SK-N-SH (cell line): Measurements from ENCODE around the gene SCGB1D4. TPM values are rescaled to one million over a fixed set of nuclear protein-coding genes. Genes with fewer than 3 reads are reported as not detected.
A peak's percentile ranks its signal among the peaks of the same experiment; 100 is the strongest.

Source experiments
- CTCF ChIA-PET: fragments of 300-600, 350-600 bp; formaldehyde crosslinking; extraction: SDS; loops from one replicate; lab custom pipeline; 2021; lab: Yijun Ruan, JAX
- POLR2A ChIA-PET: fragments of 350-600 bp; sonication (Branson Sonifier 250); formaldehyde crosslinking; extraction: SDS; loops from one replicate; lab custom pipeline; 2020; ENCODE audit warnings: antibody characterized with exemption, inconsistent platforms; lab: Yijun Ruan, JAX
- DNase-seq: peaks from one replicate; pipeline ENCODE4 v3.0.0; 2012
- H2AFZ ChIP-seq: fragments of 200-600 bp; sonication (generic); 2 replicates; pipeline ENCODE4 v1.8.1; 2016; ENCODE audit warnings: antibody characterized with exemption, mild to moderate bottlenecking, low read depth
- H3F3A ChIP-seq: fragments of 200-600 bp; sonication (generic); replicated peaks from 2 replicates; pipeline ENCODE3; 2016; ENCODE audit warnings: antibody characterized with exemption, mild to moderate bottlenecking; ENCODE audit not compliant: insufficient read depth
- H3K27ac ChIP-seq, 2 experiments: fragments of 200-500 bp in 1 of 2; fragments of 200-600 bp in 1 of 2; sonication (Bioruptor generic) in 1 of 2; sonication (generic), shearing (Covaris generic) in 1 of 2; 2 replicates each; pipeline versions ENCODE4 v1.5.1 to v1.6.1; 2014 to 2016; ENCODE audit warnings: low read depth in 2 of 2, inconsistent platforms in 1 of 2, low read length in 1 of 2, mild to moderate bottlenecking in 1 of 2, mixed read lengths in 1 of 2
- H3K27me3 ChIP-seq: fragments of 200-600 bp; sonication (generic), shearing (Covaris generic); 2 replicates; pipeline ENCODE4 v1.6.1; 2016; ENCODE audit warnings: mixed run types; ENCODE audit not compliant: insufficient read depth
- H3K36me3 ChIP-seq, 2 experiments: fragments of 200-500 bp in 1 of 2; fragments of 200-600 bp in 1 of 2; sonication (Bioruptor generic) in 1 of 2; sonication (generic) in 1 of 2; replicated peaks in 1 of 2; 2 replicates each; pipeline versions ENCODE3 to v1.5.1; 2014 to 2016; ENCODE audit warnings: low read length in 1 of 2, mild to moderate bottlenecking in 1 of 2; ENCODE audit not compliant: insufficient read depth in 2 of 2, control insufficient read depth in 1 of 2
- H3K4me1 ChIP-seq, 2 experiments: fragments of 200-500 bp in 1 of 2; fragments of 200-600 bp in 1 of 2; sonication (Bioruptor generic) in 1 of 2; sonication (generic), shearing (Covaris generic) in 1 of 2; 2 replicates each; pipeline versions ENCODE4 v1.5.1 to v1.6.1; 2014 to 2016; ENCODE audit warnings: low read depth in 1 of 2, low read length in 1 of 2, mixed run types in 1 of 2; ENCODE audit not compliant: insufficient read depth in 2 of 2, control insufficient read depth in 1 of 2
- H3K4me2 ChIP-seq: fragments of 200-600 bp; sonication (generic), shearing (Covaris generic); 2 replicates; pipeline ENCODE4 v1.6.1; 2017; ENCODE audit warnings: mixed run types
- H3K4me3 ChIP-seq, 2 experiments: fragments of 200-500 bp in 1 of 2; fragments of 200-600 bp in 1 of 2; sonication (Bioruptor generic) in 1 of 2; sonication (generic), shearing (Covaris generic) in 1 of 2; 2 replicates each; pipeline versions ENCODE4 v1.5.1 to v1.8.1; 2014 to 2016; ENCODE audit warnings: low read depth in 2 of 2, inconsistent platforms in 1 of 2, low read length in 1 of 2, mild to moderate bottlenecking in 1 of 2, mixed read lengths in 1 of 2, moderate library complexity in 1 of 2
- H3K79me2 ChIP-seq: fragments of 200-600 bp; sonication (generic); 2 replicates; pipeline ENCODE4 v1.8.1; 2017; ENCODE audit warnings: mild to moderate bottlenecking; ENCODE audit not compliant: insufficient read depth
- H3K9ac ChIP-seq: fragments of 200-600 bp; sonication (generic); 2 replicates; pipeline ENCODE4 v1.6.1; 2017; ENCODE audit warnings: mixed run types
- H3K9me2 ChIP-seq: fragments of 200-600 bp; sonication (generic); 2 replicates; pipeline ENCODE4 v1.6.1; 2017; ENCODE audit warnings: mixed run types
- H3K9me3 ChIP-seq: fragments of 200-600 bp; sonication (generic); 2 replicates; pipeline ENCODE4 v1.6.1; 2017; ENCODE audit warnings: mixed run types, mild to moderate bottlenecking, moderate library complexity
- H4K20me1 ChIP-seq: fragments of 200-600 bp; sonication (generic); 2 replicates; pipeline ENCODE4 v1.6.1; 2017; ENCODE audit warnings: mild to moderate bottlenecking, mixed run types; ENCODE audit not compliant: insufficient read depth
- CTCF ChIP-seq: fragments of 200-600 bp; sonication (generic); IDR thresholded peaks from 2 replicates; pipeline ENCODE4 v1.6.1; 2017; ENCODE audit warnings: antibody characterized with exemption, mild to moderate bottlenecking, moderate library complexity
- NFIC ChIP-seq: IDR thresholded peaks from 2 replicates; pipeline ENCODE4 v1.4.0; 2012; ENCODE audit warnings: borderline replicate concordance
- NRF1 ChIP-seq: IDR thresholded peaks from 2 replicates; pipeline ENCODE4 v1.6.1; 2012; ENCODE audit warnings: low read depth, mild to moderate bottlenecking, low read length
- POLR2AphosphoS5 ChIP-seq: IDR thresholded peaks from 2 replicates; pipeline ENCODE4 v1.6.1; 2012; ENCODE audit warnings: low read depth, low read length
- RAD21 ChIP-seq: IDR thresholded peaks from 2 replicates; pipeline ENCODE4 v1.6.1; 2012; ENCODE audit warnings: mild to moderate bottlenecking, low read length
- SMC3 ChIP-seq: IDR thresholded peaks from 2 replicates; pipeline ENCODE4 v1.6.1; 2012; ENCODE audit warnings: low read depth, low read length, improper control_type of control experiment
- WGBS: methylation state at CpG from one replicate; pipeline ENCODE4 v1.1.6; 2017; ENCODE audit warnings: low lambda C conversion rate; 5-methylcytosine and 5-hydroxymethylcytosine counted together
- polyA plus RNA-seq, 3 experiments: library from polyadenylated mRNA; depleted of rRNA; stranded (reverse); fragments of >200 nt; gene quantifications; 2 replicates each; pipeline ENCODE4 v1.2.3, GENCODE V29; 2012

SCGB1D4 gene
- polyA plus RNA-seq, 1 of the 3 experiments (the other 2 are of a cell fraction), result not detected

- 65% methylated on average over 4 of the region's 4 CpGs for WGBS
- no peaks in the 10 kb centered on the region for H3K36me3 ChIP-seq
- no peaks in the 10 kb centered on the region for H4K20me1 ChIP-seq
- no peak overlapping the region for H2AFZ ChIP-seq
- H3K4me3 ChIP-seq, result no peak overlapping the region
- no peaks in the 10 kb centered on the region for H3K9me3 ChIP-seq
- no peak overlapping the region for H3K4me2 ChIP-seq
- TF ChIP-seq NRF1, result no peak
- H3K27ac ChIP-seq, result no peak overlapping the region
- no peaks in the 10 kb centered on the region; a peak in 2 of 4 replicates for H3K4me1 ChIP-seq
- H3K9ac ChIP-seq, result no peak overlapping the region
- no peaks in the 10 kb centered on the region for H3K9me2 ChIP-seq
- POLR2A ChIA-PET, result interaction anchor here (0.7 kb wide), 1 partner anchor 151 kb away, joined by 4 read pairs; no protein-coding TSS in a partner anchor
- H3K79me2 ChIP-seq, result no peaks in the 10 kb centered on the region
- H3K27me3 ChIP-seq, result peaks cover 8% of the 10 kb centered on the region; the same call in 1 of the 2 replicates
- no peak for DNase-seq
- CTCF ChIA-PET, result interaction anchor here (1.4 to 4.8 kb wide), 5 partner anchors 8 to 201 kb away, joined by 4 to 34 read pairs (median 10); no protein-coding TSS in a partner anchor
- peaks cover 6% of the 10 kb centered on the region for H3F3A ChIP-seq
Measured at GRCh38 chr11:62341588-62341987, 42.7 kb upstream of the SCGB1D4 start.

- POLR2A ChIA-PET, result no interaction called here
Measured at GRCh38 chr11:62340269-62340901, 41.5 kb upstream of the SCGB1D4 start.

More at GRCh38 chr11:62340269-62340901, 41.5 kb upstream of the SCGB1D4 start:
- Histone ChIP-seq H3K79me2 (no peaks in the 10 kb centered on the region), H3K9ac (no peak overlapping the region), H3K4me1 (no peaks in the 10 kb centered on the region; a peak in 2 of 4 replicates), H3K27ac (no peak overlapping the region), H3K36me3 (no peaks in the 10 kb centered on the region), H3K4me3 (peak overlapping the region in 1 of 2 experiments; percentile 4; a peak in 1 of 4 replicates), H3K9me3 (no peaks in the 10 kb centered on the region), H2AFZ (no peak overlapping the region), H3K27me3 (peaks cover 18% of the 10 kb centered on the region; the same call in 1 of the 2 replicates), H3F3A (peaks cover 6% of the 10 kb centered on the region), H3K4me2 (no peak overlapping the region), H4K20me1 (no peaks in the 10 kb centered on the region), H3K9me2 (no peaks in the 10 kb centered on the region)
- peak; percentile 50 for DNase-seq
- 77% methylated on average over 6 of the region's 6 CpGs for WGBS
- CTCF ChIA-PET, result interaction anchor here (0.8 to 4.8 kb wide), 27 partner anchors 9 to 352 kb away, joined by 3 to 34 read pairs (median 4); no protein-coding TSS in a partner anchor
- TF ChIP-seq POLR2AphosphoS5 (no peak), RAD21 (peak; percentile 64), NFIC (no peak), CTCF (peak; percentile 72), SMC3 (peak; percentile 69)
